Renal pelvis (tissue), 4 donors: ENCODE measurements around the gene C16orf54. TPM values are rescaled to one million over a fixed set of nuclear protein-coding genes. Genes with fewer than 3 reads are reported as not detected.
"Not testable (repeated sequence)": the region's sequence is repeated elsewhere in the genome, so short reads cannot be mapped to it uniquely, and the experiment has no call there.

Experiments
- DNase-seq: peaks from one replicate; pipeline ENCODE4 v3.0.0-alpha.2; 2013
- polyA plus RNA-seq, 3 donors: library from polyadenylated mRNA; unstranded; fragments of 120-200 nt; gene quantifications; one replicate each; pipeline ENCODE4 v1.2.1, GENCODE V29; 2013; ENCODE audit not compliant: insufficient read length in 3 of 3

C16orf54 gene
- polyA plus RNA-seq, 3 donors, result 0.12 to 0.34 (median 0.17) TPM

DNA sequence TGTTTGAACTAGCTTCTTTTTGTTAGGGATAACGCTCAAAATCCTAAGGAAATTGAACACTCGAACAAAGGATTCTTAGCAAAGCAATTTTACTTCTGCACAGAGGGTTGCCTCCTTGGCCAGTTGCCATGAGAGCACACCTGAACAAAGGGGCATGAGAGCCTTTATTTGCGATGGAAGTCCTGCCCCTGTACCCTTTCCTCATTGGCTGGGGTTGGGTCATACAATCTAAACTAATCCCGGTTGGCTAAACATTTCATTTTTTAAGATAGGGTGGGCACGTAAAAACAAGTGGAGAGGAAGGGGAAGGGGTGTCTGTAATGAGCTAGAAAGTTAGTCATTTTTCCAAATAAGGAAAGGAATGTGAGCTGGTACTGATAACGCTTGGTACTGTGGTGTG, 36.1 kb downstream of the C16orf54 start:
- DNase-seq, result not testable (repeated sequence)

DNA sequence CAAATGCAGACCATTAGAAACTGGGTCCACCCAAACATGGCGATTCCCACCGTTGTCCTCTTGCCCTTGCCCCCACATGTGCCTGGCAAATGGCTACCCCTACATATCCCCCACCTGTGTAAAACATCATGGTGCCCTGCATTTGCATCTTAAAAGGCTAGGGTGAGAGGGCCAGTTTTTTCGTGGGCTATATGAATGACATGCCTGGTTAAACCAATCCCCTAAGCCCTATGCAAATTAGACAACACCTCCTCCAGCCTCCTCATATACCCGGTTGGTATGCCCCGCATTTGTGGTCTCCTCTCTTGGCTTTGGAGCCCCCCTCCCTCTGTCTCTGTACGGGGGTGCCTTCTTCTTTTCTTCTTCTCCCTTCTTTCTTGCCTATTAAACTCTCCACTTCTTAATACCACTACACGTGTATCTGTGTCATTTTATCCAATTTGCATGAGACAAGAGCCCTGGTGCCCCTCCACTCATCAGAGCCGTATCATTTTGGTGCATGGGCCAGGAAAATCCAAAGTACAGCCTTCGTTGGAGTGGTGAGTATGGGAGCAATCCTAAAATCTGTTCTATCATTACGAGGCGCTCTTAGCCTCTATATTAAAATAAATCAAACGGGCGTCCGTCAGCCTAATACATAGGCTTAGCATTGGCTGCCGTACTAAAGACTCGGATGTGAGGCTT, 36.7 kb downstream of the C16orf54 start:
- no peak for DNase-seq

DNA sequence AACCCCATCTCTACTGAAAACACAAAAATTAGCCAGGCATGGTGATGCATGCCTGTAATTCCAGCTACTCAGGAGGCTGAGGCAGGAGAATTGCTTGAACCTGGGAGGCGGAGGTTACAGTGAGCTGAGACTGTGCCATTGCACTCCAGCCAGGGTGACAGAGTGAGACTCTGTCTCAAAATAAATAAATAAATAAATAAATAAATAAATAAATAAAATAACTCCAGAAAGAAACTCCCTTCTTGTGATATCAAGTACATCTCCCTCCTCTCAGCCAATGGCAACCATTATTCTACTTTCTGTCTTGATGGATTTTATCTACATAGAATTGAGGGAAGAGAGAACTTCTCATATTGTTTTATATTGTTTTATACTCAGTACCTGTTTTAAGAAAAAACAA, 38.6 kb downstream of the C16orf54 start:
- not testable (repeated sequence) for DNase-seq

DNA sequence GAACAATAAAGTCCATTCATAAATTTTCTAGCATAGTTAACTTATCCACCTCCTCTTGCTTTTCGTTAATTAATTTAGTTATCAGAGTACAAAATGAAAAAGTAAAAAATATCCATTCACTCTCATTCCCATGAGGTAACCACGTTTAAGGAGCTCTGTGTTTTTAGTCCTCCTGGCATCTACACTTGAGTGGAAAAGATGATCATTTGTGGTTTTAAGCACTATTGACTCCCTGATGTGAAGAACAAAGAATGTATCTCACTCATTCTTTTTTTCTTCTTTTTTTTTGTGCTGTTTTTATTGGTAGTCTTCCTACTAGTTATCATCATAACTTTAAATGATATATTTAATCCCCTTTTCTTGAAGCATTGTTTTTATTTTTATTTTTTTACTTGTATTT, 40.8 kb downstream of the C16orf54 start:
- DNase-seq, result no peak

DNA sequence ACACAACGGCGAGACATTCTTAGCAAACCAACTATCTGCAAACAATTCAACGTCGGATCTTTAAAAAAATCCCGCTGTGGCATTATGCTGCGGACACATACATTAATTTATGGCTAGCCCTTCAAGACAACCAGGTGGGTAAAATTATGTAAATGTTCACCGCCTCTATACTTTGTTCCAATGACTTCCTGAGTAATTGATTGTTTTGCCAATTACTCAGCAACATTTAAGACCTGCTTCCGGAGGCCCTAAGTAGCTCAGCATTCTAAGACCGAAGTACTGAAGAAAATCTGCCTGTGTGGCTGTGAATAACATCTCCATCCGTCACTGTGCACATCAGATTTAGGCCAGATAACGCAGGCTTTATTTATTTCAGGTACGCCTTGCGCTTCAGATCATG, 43.5 kb downstream of the C16orf54 start:
- DNase-seq, result no peak

DNA sequence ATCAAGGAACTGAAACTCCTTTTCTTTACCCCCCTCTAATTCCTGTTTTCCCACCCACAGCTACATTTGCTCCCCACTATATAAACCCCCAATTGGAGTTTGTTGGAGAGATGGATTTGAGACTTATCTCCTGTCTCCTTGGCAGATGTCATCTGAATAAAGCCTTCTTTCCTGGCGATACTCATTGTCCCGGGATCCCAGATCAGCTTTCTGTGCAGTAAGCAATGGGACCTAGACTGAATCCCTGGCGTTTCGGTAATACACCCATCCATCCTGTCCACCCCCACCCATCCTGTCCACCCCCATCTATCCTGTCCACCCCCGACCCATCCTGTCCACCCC, 44.6 kb downstream of the C16orf54 start:
- no peak for DNase-seq

DNA sequence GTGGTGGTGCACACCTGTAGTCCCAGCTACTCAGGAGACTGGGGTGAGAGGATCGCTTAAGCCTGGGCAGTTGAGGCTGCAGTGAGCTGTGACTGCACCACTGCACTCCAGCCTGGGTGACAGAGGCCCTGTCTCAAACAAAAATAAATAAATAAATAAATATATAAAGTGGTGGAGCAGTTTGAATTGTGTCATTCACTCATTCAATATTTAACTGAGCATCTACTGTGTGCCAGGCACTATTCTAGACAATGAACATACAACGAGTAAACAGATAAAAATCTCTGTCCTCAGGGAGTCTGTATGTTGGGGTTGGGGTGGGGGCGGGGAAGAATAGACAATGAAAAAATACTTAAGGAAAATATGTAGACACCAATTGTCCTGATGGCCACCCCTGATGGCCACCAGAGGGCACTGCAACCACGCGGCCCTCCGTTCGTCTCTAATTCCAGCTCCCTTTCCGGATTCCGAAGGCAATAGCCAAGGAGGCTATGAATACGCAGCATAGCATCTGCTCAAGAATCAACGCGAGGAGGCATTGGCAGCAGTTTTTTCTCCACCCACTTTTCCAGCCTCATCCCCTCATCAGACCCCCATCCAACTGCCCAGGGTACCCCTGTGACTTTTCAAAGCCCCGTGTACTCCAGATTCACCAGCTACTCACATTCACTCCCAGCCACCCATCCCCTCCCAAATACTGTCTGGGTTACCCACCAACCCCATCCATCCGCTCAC, 45.4 kb downstream of the C16orf54 start:
- peak; percentile 63 for DNase-seq

DNA sequence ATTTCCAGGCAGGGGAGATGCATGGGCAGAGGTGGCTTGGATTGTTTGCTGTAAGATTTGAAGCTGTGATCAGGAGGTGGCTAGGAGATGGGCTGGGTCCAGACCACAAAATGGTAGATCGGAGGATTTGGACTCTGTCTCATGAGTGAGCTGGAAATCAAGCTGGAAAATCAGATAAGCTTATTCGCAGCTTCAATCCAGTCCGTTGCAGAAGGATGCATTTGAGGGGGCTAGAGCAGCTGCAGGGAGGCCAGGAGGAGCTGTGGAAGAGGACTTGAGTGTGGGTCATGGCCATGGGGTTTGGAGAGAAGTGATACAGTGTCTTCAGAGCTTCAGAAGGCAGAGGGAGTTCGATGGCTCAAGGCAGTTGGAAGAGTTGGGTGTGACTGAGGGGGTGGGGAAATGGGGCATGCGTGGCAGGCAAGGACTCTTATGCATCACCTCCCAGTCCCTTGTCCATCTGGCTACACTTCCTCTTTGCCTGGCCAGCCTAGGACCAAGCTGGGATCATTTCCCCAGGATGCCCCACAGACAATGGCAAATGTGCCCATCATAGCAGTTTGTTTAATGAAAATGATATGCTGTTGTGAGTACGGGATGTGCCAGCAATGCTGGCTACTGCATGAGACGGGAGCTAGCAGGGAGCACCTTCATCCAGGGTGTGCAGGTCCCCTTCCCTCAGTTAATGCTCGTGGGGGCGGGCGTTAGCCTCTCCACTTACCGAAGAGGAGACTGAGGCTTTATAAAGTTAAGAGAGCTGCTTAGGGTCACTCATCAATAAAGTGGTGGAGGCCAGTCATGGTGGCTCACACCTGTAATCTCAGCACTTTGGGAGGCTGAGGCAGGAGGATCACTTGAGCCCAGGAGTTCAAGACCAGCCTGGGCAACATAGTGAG, 46.2 kb downstream of the C16orf54 start:
- DNase-seq, result no peak

DNA sequence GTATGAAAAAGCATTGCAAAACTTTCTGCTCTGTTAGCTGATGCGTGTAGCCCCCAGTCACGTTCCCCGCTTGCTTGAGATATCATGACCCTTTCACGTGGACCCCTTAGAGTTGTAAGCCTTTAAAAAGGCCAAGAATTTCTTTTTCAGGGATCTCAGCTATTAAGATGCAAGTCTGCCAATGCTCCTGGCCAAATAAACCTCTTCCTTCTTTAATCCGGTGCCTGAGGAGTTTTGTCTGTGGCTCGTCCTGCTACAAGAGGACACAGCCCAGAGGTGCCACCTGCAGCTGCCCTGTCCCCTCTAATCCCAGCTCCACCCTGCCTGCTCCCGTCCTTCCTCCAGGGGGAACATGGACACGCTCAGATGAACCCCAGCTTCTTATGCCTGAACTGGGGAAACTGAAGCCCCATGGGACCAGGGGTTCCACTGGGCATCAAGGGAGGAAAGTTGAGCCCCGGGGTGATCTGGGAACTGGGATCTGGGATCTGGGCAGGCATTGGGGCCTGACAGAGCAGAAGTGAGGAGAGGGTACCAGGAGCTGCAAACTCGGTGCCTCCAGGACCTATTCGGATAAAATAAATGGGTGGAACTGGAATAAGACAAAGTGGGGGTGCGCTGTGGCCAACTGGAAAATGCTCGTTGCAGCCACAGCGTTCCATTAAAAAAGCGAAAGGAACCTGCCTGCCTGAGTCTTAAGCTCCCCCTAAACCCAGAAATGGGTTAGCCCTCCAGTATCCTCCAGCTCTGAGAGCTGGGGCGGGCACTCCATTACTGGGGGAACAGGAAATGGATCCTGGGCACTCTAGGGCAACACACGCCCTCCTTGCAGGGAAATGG, 47.1 kb downstream of the C16orf54 start:
- no peak for DNase-seq

DNA sequence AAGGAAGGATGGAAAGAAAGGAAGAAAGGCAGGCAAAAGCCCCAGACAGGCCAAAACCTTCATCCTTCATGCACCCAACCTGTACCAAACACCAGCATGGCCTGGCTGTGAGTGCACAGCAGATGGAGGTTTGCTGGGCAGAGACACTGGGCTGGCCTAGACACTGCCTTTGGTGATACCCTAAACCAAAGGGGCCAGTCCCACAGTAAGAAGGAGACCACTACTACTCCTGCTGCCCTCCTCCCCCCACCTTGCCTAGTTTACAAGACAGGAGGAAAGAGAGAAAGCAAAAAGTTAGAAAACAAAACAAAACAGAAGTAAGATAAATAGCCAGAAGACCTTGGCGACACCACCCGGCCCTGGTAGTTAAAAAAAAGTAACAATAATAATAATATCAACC, 47.7 kb downstream of the C16orf54 start:
- no peak for DNase-seq

DNA sequence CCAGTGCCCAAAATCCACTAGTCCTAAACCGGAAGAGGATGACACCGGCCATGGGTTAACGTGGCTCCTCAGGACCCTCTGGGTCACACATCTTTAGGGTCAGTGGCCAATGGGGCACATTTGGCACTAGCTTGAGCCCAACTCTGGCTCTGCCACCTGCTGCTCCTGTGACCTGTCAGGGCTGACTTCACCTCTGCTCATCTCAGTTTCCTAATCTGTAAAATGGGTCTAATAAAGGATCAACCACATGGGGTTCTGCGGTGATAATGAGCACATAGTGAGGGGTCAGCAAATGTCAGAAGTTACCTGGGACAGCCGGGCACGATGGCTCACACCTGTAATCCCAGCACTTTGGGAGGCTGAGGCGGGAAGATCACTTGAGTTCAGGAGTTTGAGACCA, 48.4 kb downstream of the C16orf54 start:
- no peak for DNase-seq

DNA sequence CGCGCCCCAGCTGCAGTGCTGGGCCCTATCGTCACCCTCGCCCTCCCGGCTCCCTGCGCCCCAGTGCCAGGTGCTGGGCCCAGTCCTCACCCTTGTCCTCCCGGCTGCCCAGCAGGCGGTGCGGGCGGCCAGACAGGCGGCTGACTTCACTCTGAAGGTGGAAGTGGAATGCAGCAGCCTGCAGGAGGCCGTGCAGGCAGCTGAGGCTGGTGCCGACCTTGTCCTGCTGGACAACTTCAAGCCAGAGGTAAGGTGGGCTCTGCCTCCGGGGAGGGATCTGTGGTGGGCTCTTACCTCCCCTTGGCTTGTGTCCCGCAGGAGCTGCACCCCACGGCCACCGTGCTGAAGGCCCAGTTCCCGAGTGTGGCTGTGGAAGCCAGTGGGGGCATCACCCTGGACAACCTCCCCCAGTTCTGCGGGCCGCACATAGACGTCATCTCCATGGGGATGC, 48.9 kb downstream of the C16orf54 start:
- DNase-seq, result no peak

DNA sequence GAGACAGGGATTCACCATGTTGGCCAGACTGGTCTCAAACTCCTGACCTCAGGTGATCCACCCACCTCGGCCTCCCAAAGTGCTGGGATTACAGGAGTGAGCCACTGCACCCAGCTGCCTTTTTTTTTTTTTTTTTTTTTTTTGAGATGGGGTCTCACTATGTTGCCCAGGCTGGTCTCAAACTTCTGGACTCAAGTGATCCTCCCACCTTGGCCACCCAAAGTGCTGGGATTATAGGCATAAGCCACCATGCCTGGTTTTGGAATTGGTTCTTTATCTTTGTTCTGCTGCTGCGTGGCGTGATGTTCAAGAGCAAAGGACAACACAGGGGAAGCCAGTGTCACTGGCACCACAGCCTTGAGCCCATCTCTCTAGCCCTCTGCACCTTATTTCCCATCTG, 50.1 kb downstream of the C16orf54 start:
- DNase-seq, result not testable (repeated sequence)

DNA sequence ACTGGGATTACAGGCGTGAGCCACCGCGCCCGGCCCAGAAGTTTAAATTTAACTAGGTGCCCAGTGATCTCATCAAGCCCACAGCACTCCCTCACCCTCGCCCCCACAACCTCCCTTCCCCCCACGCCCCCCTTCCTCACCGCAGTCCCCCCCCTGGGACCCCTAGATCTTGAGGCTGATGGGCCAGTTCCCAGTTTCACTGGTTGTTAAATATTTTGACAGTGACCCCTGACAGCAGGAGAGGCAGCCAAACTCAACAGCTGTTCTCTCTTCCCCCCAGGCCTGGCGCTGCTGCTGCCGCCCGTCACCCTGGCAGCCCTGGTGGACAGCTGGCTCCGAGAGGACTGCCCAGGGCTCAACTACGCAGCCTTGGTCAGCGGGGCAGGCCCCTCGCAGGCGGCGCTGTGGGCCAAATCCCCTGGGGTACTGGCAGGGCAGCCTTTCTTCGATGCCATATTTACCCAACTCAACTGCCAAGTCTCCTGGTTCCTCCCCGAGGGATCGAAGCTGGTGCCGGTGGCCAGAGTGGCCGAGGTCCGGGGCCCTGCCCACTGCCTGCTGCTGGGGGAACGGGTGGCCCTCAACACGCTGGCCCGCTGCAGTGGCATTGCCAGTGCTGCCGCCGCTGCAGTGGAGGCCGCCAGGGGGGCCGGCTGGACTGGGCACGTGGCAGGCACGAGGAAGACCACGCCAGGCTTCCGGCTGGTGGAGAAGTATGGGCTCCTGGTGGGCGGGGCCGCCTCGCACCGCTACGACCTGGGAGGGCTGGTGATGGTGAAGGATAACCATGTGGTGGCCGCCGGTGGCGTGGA, 51.2 kb downstream of the C16orf54 start:
- DNase-seq, result no peak

DNA sequence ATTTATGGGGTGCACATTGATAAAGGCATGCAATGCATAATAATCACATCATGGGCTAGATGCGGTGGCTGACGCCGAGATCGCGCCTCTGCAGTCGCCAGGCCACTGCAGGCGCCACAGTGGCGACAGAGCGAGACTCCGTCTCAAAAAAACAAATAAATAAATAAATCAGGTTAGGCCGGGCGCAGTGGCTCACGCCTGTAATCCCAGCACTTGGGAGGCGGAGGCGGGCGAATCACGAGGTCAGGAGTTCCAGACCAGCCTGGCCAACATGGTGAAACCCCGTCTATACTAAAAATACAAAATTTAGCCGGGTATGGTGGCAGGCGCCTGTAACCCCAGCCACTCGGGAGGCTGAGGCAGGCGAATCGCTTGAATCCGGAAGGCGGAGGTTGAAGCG, 53.2 kb downstream of the C16orf54 start:
- DNase-seq, result not testable (repeated sequence)

Other genes starting within 250 kb of the C16orf54 start
- gene NPIPB12, start 239.6 kb downstream of the C16orf54 start, polyA plus RNA-seq, result 100 to 1,000 TPM in 1 of 3 donors, 10 to 100 TPM in 2; 27.8 to 144 (median 95.3) TPM
- gene SPN, start 82.7 kb downstream of the C16orf54 start, polyA plus RNA-seq, result 1 to 10 TPM; 2.7 to 2.8 (median 2.8) TPM
- gene QPRT, start 66.8 kb downstream of the C16orf54 start, polyA plus RNA-seq, result 100 to 1,000 TPM; 171 to 206 (median 173) TPM
- under 1 TPM in 2 of 3 donors, not detected in 1; 0.03 to 0.05 TPM for gene ZG16, start 32.3 kb upstream of the C16orf54 start, polyA plus RNA-seq
- gene KIF22, start 44.8 kb upstream of the C16orf54 start, polyA plus RNA-seq, result 10 to 100 TPM; 68.2 to 81.8 (median 77.3) TPM
- 100 to 1,000 TPM; 330 to 392 (median 348) TPM for gene MAZ, start 60.5 kb upstream of the C16orf54 start, polyA plus RNA-seq
- gene PRRT2, start 66.2 kb upstream of the C16orf54 start, polyA plus RNA-seq, result 10 to 100 TPM; 15.4 to 22.5 (median 21.6) TPM
- gene PAGR1, start 70.2 kb upstream of the C16orf54 start, polyA plus RNA-seq, result 10 to 100 TPM; 40.2 to 44.1 (median 43.6) TPM
- gene MVP, start 74.5 kb upstream of the C16orf54 start, polyA plus RNA-seq, result 10 to 100 TPM; 16.1 to 24.7 (median 24.2) TPM
- gene CDIPT, start 117.2 kb upstream of the C16orf54 start, polyA plus RNA-seq, result 100 to 1,000 TPM; 111 to 120 (median 117) TPM
- gene SEZ6L2, start 153.6 kb upstream of the C16orf54 start, polyA plus RNA-seq, result 10 to 100 TPM; 10.1 to 13.6 (median 11.7) TPM
- 1 to 10 TPM in 2 of 3 donors, under 1 TPM in 1; 0.95 to 1.4 (median 1.0) TPM for gene ASPHD1, start 154.5 kb upstream of the C16orf54 start, polyA plus RNA-seq
- 10 to 100 TPM; 14.8 to 30.9 (median 29.4) TPM for gene KCTD13, start 180.2 kb upstream of the C16orf54 start, polyA plus RNA-seq
- gene TMEM219, start 216.1 kb upstream of the C16orf54 start, polyA plus RNA-seq, result 100 to 1,000 TPM; 106 to 123 (median 113) TPM
- 10 to 100 TPM; 51.0 to 56.5 (median 53.1) TPM for gene TAOK2, start 227.9 kb upstream of the C16orf54 start, polyA plus RNA-seq
- 10 to 100 TPM; 19.9 to 22.2 (median 20.7) TPM for gene HIRIP3, start 249.6 kb upstream of the C16orf54 start, polyA plus RNA-seq